ENCODE results near the gene FYCO1.
A peak's percentile ranks its signal among the peaks of the same experiment; 100 is the strongest.

Gene FYCO1

DNA sequence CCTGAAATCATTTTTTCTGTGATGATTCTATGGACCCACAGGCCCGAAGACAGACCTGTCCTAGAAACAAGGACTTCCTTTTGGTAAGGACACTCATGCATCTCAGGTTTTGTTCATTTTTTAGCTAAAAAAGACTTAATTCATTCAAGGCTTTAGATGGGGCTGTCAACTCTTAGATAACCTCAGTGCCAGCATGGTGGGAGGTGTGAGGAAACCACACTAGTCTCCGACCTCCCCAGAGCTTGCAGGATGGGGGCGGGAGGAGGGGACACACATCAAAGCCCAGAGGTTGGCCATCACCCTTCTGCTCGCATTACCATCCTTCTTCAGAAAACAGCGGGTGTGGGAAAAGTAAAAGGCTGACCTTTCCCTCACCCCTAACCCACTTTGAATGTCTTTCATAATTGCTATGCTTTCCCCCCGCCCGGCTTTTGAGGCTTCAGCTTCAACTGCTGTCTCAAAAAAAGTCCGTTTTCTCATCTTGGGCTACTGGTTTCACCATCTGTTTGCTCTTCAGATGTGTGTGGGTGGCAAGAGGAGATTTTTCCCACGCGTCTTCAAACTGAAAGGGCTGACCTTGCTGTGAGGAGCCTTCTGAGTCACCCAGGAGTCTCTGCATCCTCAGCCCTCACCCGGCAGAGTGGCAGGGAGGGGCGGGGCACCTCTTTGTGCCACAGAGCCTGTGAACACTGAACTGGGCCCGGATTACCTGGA is 79.9 kb downstream of the FYCO1 start:
- DNase-seq (ENCODE audit: low read depth in 2 of 2), result peak; percentile 59 to 77

GRCh38 chr3:45915059-45915439 is 80.6 kb downstream of the FYCO1 start:
- no peak for DNase-seq (ENCODE audit: low read depth in 2 of 2)

- DNase-seq (ENCODE audit: low read depth in 2 of 2), result no peak
These were observed 81.1 kb downstream of the FYCO1 start for GRCh38 chr3:45914362-45915058.

- no peak for DNase-seq (ENCODE audit: low read depth in 2 of 2)
These were observed 83.2 kb downstream of the FYCO1 start for GRCh38 chr3:45912435-45912834.

- DNase-seq (ENCODE audit: low read depth in 2 of 2), result no peak
These were observed 84.0 kb downstream of the FYCO1 start for GRCh38 chr3:45911511-45912226.

- DNase-seq (ENCODE audit: low read depth in 2 of 2), result no peak
These were observed 84.7 kb downstream of the FYCO1 start for GRCh38 chr3:45910892-45911291.

DNA sequence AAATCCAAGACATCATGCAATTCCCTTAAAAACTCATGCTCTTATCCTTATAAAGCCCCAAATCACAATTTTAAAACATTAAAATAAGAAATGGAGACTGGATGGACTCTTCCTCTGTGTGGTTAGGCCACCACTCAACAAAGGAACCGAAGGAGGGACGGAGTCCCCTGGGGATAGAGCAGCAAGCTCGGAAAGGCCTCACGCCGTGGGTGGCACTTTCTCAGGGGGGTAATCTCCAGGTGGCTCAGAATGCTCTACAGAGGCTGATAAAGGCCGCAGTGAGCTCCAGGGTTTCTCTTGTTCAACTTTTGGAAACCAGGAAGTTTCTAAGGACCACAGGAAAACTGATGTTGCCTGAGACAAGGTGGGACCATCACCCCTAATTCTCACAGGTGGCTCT is 86.1 kb downstream of the FYCO1 start:
- DNase-seq (ENCODE audit: low read depth in 2 of 2), result no peak

DNA sequence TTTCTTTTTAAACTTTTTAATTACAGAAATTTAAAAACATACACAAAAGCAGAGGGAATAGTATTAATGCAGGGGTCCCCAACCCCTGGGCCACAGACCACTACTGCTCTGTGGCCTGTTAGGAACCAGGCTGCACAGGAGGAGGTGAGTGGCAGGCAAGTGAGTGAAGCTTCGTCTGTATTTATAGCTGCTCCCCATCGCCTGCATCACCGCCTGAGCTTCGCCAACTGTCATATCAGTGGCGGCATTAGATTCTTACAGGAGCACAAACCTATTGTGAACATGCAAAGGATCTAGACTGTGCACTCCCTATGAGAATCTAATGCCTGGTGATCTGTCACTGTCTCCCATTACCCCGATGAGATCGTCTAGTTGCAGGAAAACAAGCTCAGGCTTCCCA is 86.9 kb downstream of the FYCO1 start:
- DNase-seq (ENCODE audit: low read depth in 2 of 2), result no peak

DNA sequence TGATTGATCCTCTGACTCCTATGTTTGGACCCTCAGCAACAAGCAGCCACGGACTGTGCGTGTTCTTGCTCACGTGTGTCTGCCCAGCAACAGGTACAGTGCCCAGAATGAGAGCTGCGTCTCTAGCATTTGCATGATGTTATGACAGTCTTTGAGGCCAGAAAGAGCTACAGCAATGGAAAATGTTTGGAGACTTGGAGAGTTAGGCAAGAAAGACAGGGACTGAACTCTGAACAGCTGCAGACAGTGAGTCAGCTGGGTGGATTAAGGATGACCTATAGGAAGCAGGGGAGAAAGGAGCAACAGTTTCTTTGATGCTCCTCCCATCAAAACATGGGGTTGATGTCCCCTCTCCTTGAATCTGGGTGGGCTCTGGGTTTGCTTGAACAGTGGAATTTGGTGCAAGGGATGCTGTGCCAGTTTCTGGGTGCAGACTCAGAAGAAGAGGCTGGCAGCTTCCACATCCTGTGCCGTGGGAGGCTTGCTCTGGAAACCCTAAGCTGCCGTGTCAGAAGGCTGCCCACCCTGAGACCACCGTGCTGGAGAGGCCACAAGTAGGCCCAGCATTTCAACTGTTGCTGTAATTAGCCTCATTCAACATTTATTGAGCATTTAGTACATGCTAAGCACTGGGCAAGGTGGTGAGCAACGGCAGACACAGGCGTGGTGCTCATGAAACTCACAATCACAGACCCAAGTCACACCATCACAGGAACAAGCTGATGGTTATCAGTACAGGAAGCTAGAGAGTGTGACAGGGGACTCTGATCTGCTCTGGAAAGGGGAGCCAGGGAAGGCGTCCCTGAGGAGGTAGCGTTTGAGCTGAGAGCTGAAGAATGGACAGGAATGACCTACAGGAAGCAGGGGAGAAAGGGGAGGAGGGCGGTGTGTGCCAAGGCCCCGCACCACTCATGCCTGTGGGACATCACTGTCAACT is 87.6 kb downstream of the FYCO1 start:
- DNase-seq (ENCODE audit: low read depth in 2 of 2), result no peak

GRCh38 chr3:45906681-45907407 is 88.8 kb downstream of the FYCO1 start:
- DNase-seq (ENCODE audit: low read depth in 2 of 2), result no peak

- DNase-seq (ENCODE audit: low read depth in 2 of 2), result no peak
These were observed 89.9 kb downstream of the FYCO1 start for GRCh38 chr3:45905755-45906154.

DNA sequence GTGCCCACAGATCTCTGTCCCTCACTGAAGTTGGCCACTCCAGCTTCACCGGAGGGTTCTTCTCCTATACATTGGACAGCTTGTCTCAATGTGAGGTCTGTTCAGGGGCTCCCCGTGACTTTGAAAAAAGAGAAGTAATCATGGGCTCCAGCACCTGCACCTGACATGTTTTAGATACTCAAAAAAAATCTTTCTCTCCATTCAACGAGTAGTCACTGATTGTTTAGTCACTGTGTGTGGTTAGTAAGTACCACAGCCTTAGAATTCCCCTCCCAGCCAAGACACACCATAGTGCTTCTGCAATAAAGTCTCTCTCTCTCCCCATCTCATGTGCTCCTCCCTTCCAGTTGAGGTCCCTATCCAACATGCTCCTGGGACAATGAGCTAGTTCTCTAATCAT is 90.7 kb downstream of the FYCO1 start:
- DNase-seq (ENCODE audit: low read depth in 2 of 2), result no peak

GRCh38 chr3:45896956-45897355 is 98.7 kb downstream of the FYCO1 start:
- no peak for DNase-seq (ENCODE audit: low read depth in 2 of 2)

DNA sequence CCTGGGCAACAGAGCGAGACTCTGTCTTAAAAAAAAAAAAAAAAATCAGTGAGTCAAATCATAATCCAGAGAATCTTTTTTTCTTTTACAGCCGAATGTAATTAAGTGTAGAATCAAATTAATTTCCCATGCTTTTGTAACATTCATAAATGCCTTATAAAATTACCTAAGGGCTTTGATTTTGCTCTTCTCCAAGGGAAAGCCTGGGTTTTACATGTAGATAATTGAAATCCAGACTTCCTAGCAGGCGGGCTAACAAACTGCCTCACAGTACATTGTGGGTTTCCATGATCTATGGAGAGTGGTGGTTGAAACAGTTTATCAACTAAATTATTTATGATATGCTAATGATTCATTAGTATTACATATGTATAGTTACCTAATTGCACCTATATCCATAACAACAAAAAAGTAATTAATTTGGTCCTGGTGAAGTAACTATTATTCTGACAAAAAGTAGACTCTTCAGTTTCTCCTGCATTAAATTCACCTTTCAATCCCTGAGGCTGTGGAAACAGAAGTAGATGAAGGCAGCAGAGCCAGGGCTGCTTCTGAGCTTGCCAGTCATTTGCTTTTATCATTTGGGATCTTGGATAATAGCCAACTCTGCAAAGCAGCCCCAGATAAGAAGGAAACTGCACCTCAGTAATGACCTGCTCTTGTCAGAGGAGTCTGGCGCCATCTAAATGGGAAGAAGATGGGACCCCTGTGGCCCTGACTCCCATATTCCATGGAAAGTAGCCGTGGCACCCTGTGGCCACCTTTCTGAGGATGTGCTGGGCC is 99.7 kb downstream of the FYCO1 start:
- no peak for DNase-seq (ENCODE audit: low read depth in 2 of 2)

- DNase-seq (ENCODE audit: low read depth in 2 of 2), result no peak
These were observed 101.6 kb downstream of the FYCO1 start for GRCh38 chr3:45894015-45894414.

DNA sequence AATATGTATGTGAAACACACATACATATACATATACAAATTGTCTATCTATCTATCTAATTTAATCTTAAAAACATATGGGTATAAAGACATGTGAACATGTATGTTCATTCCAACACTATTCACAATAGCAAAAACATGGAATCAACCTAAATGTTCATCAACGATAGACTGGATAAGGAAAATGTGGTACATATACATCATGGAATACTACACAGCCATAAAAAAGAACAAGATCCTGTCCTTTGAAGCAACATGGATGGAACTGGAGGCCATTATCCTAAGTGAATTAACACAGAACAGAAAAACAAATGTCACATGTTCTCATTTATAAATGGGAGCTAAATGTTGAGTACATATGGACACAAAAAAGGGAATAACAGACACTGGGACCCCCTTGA is 103.5 kb downstream of the FYCO1 start:
- no peak for DNase-seq (ENCODE audit: low read depth in 2 of 2)

- no peak for DNase-seq (ENCODE audit: low read depth in 2 of 2)
These were observed 105.2 kb downstream of the FYCO1 start for GRCh38 chr3:45890405-45890804.

DNA sequence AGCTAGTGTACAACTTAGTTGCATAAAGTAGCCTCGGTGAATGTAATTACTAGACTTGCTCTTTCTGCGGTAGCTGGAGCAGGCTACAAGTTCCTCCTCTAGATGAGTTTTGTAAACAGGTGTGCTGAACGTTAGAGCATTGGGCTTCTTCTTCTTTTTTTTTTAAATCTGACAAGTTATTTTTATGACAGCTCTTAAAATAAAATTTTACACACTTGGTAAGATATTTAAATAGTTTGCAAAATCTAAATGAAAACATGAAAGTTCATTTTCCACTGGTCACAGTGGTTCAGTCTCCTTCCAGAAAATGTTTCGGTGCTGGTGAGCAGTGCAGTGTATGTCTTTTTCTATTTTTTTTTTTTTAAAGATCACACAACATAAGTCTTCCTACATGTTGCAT is 106.3 kb downstream of the FYCO1 start:
- no peak for DNase-seq (ENCODE audit: low read depth in 2 of 2)

- no peak for DNase-seq (ENCODE audit: low read depth in 2 of 2)
These were observed 107.7 kb downstream of the FYCO1 start for GRCh38 chr3:45887759-45888511.

DNA sequence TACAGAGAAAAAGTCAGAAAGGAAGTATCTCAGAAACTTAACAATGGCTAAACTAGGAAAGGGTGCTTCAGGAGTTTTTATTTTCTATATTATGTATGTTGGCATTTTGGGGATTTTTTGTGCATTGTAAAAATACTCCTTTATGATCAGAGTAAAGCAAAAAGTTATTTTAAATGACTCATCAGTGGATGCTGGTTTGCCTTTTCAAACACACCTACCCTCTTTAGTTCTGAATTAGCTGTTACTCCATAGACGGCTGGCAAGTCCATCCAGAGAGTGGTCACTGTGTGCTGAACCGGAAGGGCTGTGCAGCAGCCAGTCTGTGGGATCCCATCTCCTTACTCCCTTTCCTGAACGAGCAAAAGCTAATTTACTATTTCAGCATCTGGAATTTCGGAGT is 108.3 kb downstream of the FYCO1 start:
- DNase-seq (ENCODE audit: low read depth in 2 of 2), result no peak

All from stimulated activated CD4-positive, alpha-beta T cell treated with anti-CD3 and anti-CD28 coated beads, Interleukin-12 subunit alpha, Interleukin-12 subunit beta, amount 100 ng/mL, for 24 hours (primary cell).